Fibroblast of mammary gland (primary cell): ENCODE data around the gene HAND1.

Experiments
- DNase-seq: peaks from one replicate; pipeline ENCODE4 v3.0.0-alpha.2; 2010; ENCODE audit warnings: low read depth
- H3K4me3 ChIP-seq: 2 replicates; pipeline ENCODE4 v1.5.1; 2011; ENCODE audit warnings: low read depth, mild to moderate bottlenecking, low read length, moderate library complexity; ENCODE audit not compliant: control insufficient read depth
- CTCF ChIP-seq: conservative IDR thresholded peaks from 2 replicates; pipeline ENCODE4 v1.5.1; 2011; ENCODE audit warnings: low read depth, low read length, inconsistent platforms; ENCODE audit not compliant: control insufficient read depth, insufficient read depth

HAND1 gene

GRCh38 chr5:154474396-154475334 lies 3.4 kb downstream of the HAND1 start:
- DNase-seq = no peak
- H3K4me3 ChIP-seq = no peak overlapping the region
- TF ChIP-seq CTCF = no peak

GRCh38 chr5:154473581-154474283 lies 4.3 kb downstream of the HAND1 start:
- no peak for TF ChIP-seq CTCF
- no peak for DNase-seq
- no peak overlapping the region for H3K4me3 ChIP-seq

GRCh38 chr5:154472871-154473580 lies 5.0 kb downstream of the HAND1 start:
- no peak for TF ChIP-seq CTCF
- H3K4me3 ChIP-seq = no peak overlapping the region
- DNase-seq = no peak

GRCh38 chr5:154470947-154471870 lies 6.8 kb downstream of the HAND1 start:
- DNase-seq = no peak
- H3K4me3 ChIP-seq = no peak overlapping the region
- TF ChIP-seq CTCF = no peak

- H3K4me3 ChIP-seq = no peak overlapping the region
- no peak for DNase-seq
- no peak for TF ChIP-seq CTCF
Observed at GRCh38 chr5:154470137-154470536, 7.9 kb downstream of the HAND1 start.
